ENCODE measurements around the gene CCR5. TPM values are rescaled to one million over a fixed set of nuclear protein-coding genes. Genes with fewer than 3 reads are reported as not detected.

Gene CCR5
- total and polyA plus RNA-seq, 2 of the 13 experiments (the other 11 are each of a cell fraction or from before 2014, with no cell fraction given) = not detected

DNA sequence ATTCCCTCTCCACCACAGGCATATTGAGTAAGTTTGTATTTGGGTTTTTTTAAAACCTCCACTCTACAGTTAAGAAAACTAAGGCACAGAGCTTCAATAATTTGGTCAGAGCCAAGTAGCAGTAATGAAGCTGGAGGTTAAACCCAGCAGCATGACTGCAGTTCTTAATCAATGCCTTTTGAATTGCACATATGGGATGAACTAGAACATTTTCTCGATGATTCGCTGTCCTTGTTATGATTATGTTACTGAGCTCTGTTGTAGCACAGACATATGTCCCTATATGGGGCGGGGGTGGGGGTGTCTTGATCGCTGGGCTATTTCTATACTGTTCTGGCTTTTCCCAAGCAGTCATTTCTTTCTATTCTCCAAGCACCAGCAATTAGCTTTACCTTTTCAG lies 1.6 kb upstream of the CCR5 start (continued):
- no peak for TF ChIP-seq ZBTB40 (IDR thresholded peaks at IDR 0.05)
- no peak for TF ChIP-seq ZBTB40 (CRISPR knock-in tag; IDR thresholded peaks at IDR 0.05)
- TF ChIP-seq ETV6 (CRISPR knock-in tag; conservative IDR thresholded peaks at IDR 0.05) = no peak
- no peak for TF ChIP-seq ZNF605 (CRISPR knock-in tag; IDR thresholded peaks at IDR 0.05)
- TF ChIP-seq HDAC1 (CRISPR knock-in tag; IDR thresholded peaks at IDR 0.05) = no peak
- no peak for TF ChIP-seq SMARCE1 (IDR thresholded peaks at IDR 0.05; ENCODE audit: borderline replicate concordance)
- TF ChIP-seq, protein P1, sequence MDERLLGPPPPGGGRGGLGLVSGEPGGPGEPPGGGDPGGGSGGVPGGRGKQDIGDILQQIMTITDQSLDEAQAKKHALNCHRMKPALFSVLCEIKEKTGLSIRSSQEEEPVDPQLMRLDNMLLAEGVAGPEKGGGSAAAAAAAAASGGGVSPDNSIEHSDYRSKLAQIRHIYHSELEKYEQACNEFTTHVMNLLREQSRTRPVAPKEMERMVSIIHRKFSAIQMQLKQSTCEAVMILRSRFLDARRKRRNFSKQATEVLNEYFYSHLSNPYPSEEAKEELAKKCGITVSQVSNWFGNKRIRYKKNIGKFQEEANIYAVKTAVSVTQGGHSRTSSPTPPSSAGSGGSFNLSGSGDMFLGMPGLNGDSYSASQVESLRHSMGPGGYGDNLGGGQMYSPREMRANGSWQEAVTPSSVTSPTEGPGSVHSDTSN (CRISPR knock-in tag; IDR thresholded peaks at IDR 0.05) = no peak
- TF ChIP-seq ZNF776 (CRISPR knock-in tag; IDR thresholded peaks at IDR 0.05) = no peak
- TF ChIP-seq SIX1 (CRISPR knock-in tag; IDR thresholded peaks at IDR 0.05; ENCODE audit: borderline replicate concordance) = no peak
- TF ChIP-seq, protein P2, sequence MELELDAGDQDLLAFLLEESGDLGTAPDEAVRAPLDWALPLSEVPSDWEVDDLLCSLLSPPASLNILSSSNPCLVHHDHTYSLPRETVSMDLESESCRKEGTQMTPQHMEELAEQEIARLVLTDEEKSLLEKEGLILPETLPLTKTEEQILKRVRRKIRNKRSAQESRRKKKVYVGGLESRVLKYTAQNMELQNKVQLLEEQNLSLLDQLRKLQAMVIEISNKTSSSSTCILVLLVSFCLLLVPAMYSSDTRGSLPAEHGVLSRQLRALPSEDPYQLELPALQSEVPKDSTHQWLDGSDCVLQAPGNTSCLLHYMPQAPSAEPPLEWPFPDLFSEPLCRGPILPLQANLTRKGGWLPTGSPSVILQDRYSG (CRISPR knock-in tag; IDR thresholded peaks at IDR 0.05) = no peak
- no peak for TF ChIP-seq ZNF749 (CRISPR knock-in tag; IDR thresholded peaks at IDR 0.05; ENCODE audit: borderline replicate concordance)
- no peak for TF ChIP-seq PRDM4 (CRISPR knock-in tag; IDR thresholded peaks at IDR 0.05; ENCODE audit: borderline replicate concordance)
- no peak for TF ChIP-seq SATB2 (CRISPR knock-in tag; IDR thresholded peaks at IDR 0.05)
